Aorta (tissue), 5 donors: ENCODE data around the gene CLCN5. TPM values are rescaled to one million over a fixed set of nuclear protein-coding genes. Genes with fewer than 3 reads are reported as not detected.

Source experiments
- ATAC-seq: fragments of 200-7000 bp; cut with Tn5 transposase; one replicate; pipeline ENCODE4 v1.9.1; 2022; ENCODE audit warnings: moderate library complexity; ENCODE audit not compliant: low FRiP score
- DNase-seq, 2 donors: peaks; one replicate each; pipeline ENCODE4 v3.0.0-alpha.2; 2020
- H3K27ac ChIP-seq, 2 donors: one replicate each; pipeline ENCODE4 v1.5.1; 2013; ENCODE audit warnings: low read length in 2 of 2, mild to moderate bottlenecking in 2 of 2, moderate library complexity in 2 of 2, control low read depth in 1 of 2, inconsistent platforms in 1 of 2, low read depth in 1 of 2
- H3K27me3 ChIP-seq, 2 donors: one replicate each; pipeline ENCODE4 v1.6.1; 2013; ENCODE audit warnings: control low read depth in 1 of 2, low read length in 1 of 2, mild to moderate bottlenecking in 1 of 2, moderate library complexity in 1 of 2; ENCODE audit not compliant: insufficient read depth in 2 of 2, control insufficient read depth in 1 of 2
- H3K36me3 ChIP-seq, 2 donors: one replicate each; pipeline ENCODE4 v1.6.1; 2013; ENCODE audit warnings: control low read depth in 1 of 2, low read length in 1 of 2, mild to moderate bottlenecking in 1 of 2; ENCODE audit not compliant: insufficient read depth in 2 of 2, control insufficient read depth in 1 of 2
- H3K4me1 ChIP-seq, 2 donors: one replicate each; pipeline ENCODE4 v1.6.1; 2013; ENCODE audit warnings: low read length in 2 of 2, control low read depth in 1 of 2, mild to moderate bottlenecking in 1 of 2, moderate library complexity in 1 of 2; ENCODE audit not compliant: insufficient read depth in 2 of 2, control insufficient read depth in 1 of 2
- H3K4me3 ChIP-seq, 2 donors: one replicate each; pipeline ENCODE4 v1.5.1; 2013; ENCODE audit warnings: low read length in 2 of 2, control low read depth in 1 of 2, mild to moderate bottlenecking in 1 of 2
- H3K9me3 ChIP-seq: one replicate; pipeline ENCODE4 v1.6.1; 2013; ENCODE audit warnings: mild to moderate bottlenecking, low read length; ENCODE audit not compliant: control insufficient read depth
- WGBS, 2 donors: extraction: QIAGEN DNeasy Blood & Tissue Kit; methylation state at CpG; one replicate each; pipeline ENCODE4 v1.1.7; 2013; 5-methylcytosine and 5-hydroxymethylcytosine counted together
- intact Hi-C, 2 donors: fragments of 100-400 bp; cut with DNase I; formaldehyde crosslinking; loops; one replicate each; pipeline versions ENCODE4 v1.14.2 to v1.15.0; 2022
- polyA plus RNA-seq, 2 donors: library from polyadenylated mRNA; stranded (reverse); fragments of 200-250 nt; gene quantifications; one replicate each; pipeline ENCODE4 v1.2.3, GENCODE V29; 2013
- total RNA-seq, 2 donors: library from RNA; stranded (reverse); fragmentation: NEBNext Ultra II Directional; extraction: Animal tissue kit (Norgen Biotek cat#: 25700); gene quantifications; one replicate each; pipeline ENCODE4 v1.2.1, GENCODE V29; 2021
- donor health status: healthy with polysubstance abuse.
- donor health status: Bipolar disorder and iron deficiency.
- donor health status: DM: no; HTN: no; CAD: no.
- donor health status: DM: no; HTN: no; CAD: no.
- donor health status: DM: yes; HTN: yes; CAD: no.

CLCN5 gene
- total and polyA plus RNA-seq, 4 donors: 0.88 to 9.4 (median 2.9) TPM

GRCh38 chrX:49978176-49978575 is 55.8 kb downstream of the CLCN5 start:
- no peaks in the 10 kb centered on the region for H3K4me1 ChIP-seq
- H3K4me3 ChIP-seq: no peak overlapping the region
- DNase-seq (no peak), ATAC-seq (no peak)
- 67 to 92% methylated on average over 2 of the region's 2 CpGs for WGBS, 2 donors
- H3K27me3 ChIP-seq: no peaks in the 10 kb centered on the region
- no peaks in the 10 kb centered on the region for H3K9me3 ChIP-seq
- H3K27ac ChIP-seq: no peak overlapping the region
- no peaks in the 10 kb centered on the region for H3K36me3 ChIP-seq
- intact Hi-C loops: no loop called here

GRCh38 chrX:49986058-49986457 is 63.7 kb downstream of the CLCN5 start:
- no peaks in the 10 kb centered on the region for H3K27me3 ChIP-seq
- no peak for DNase-seq
- no peak for ATAC-seq
- H3K27ac ChIP-seq: no peak overlapping the region
- no peak overlapping the region for H3K4me3 ChIP-seq
- WGBS, 2 donors: 76 to 92% methylated on average over 3 of the region's 3 CpGs
- intact Hi-C loops: no loop called here
- no peaks in the 10 kb centered on the region for H3K36me3 ChIP-seq
- no peaks in the 10 kb centered on the region for H3K9me3 ChIP-seq
- H3K4me1 ChIP-seq: no peaks in the 10 kb centered on the region

- intact Hi-C loops: no loop called here
- H3K27me3 ChIP-seq: no peaks in the 10 kb centered on the region
- H3K4me1 ChIP-seq: no peaks in the 10 kb centered on the region
- no peaks in the 10 kb centered on the region for H3K36me3 ChIP-seq
- H3K9me3 ChIP-seq: no peaks in the 10 kb centered on the region
- no peak for ATAC-seq
- no peak for DNase-seq
- H3K4me3 ChIP-seq: no peak overlapping the region
- 74 to 83% methylated on average over 2 of the region's 2 CpGs for WGBS, 2 donors
- no peak overlapping the region for H3K27ac ChIP-seq
Measured at GRCh38 chrX:49987651-49988050, 65.3 kb downstream of the CLCN5 start.

- H3K9me3 ChIP-seq: no peaks in the 10 kb centered on the region
- no peaks in the 10 kb centered on the region for H3K36me3 ChIP-seq
- no peak overlapping the region for H3K4me3 ChIP-seq
- intact Hi-C loops: no loop called here
- DNase-seq (no peak), ATAC-seq (no peak)
- H3K4me1 ChIP-seq: no peaks in the 10 kb centered on the region
- WGBS, 2 donors: 66 to 70% methylated on average over 5 of the region's 5 CpGs
- no peak overlapping the region for H3K27ac ChIP-seq
- H3K27me3 ChIP-seq: no peaks in the 10 kb centered on the region
Measured at GRCh38 chrX:49988143-49988542, 65.7 kb downstream of the CLCN5 start.

- intact Hi-C loops: no loop called here
- H3K27me3 ChIP-seq: no peaks in the 10 kb centered on the region
- 47 to 78% methylated on average over 4 of the region's 4 CpGs for WGBS, 2 donors
- ATAC-seq (no peak), DNase-seq (no peak)
- H3K9me3 ChIP-seq: no peaks in the 10 kb centered on the region
- H3K4me3 ChIP-seq: no peak overlapping the region
- no peaks in the 10 kb centered on the region for H3K36me3 ChIP-seq
- H3K4me1 ChIP-seq: no peaks in the 10 kb centered on the region
- H3K27ac ChIP-seq: no peak overlapping the region
Measured at GRCh38 chrX:49991758-49992157, 69.4 kb downstream of the CLCN5 start.

- no peak overlapping the region for H3K4me3 ChIP-seq
- no peaks in the 10 kb centered on the region for H3K36me3 ChIP-seq
- WGBS, 2 donors: 69 to 90% methylated on average over 1 of the region's 1 CpG
- intact Hi-C loops: no loop called here
- ATAC-seq: no peak
- DNase-seq: no peak
- H3K9me3 ChIP-seq: no peaks in the 10 kb centered on the region
- no peak overlapping the region for H3K27ac ChIP-seq
- no peaks in the 10 kb centered on the region for H3K4me1 ChIP-seq
- no peaks in the 10 kb centered on the region for H3K27me3 ChIP-seq
Measured at GRCh38 chrX:49992853-49993252, 70.5 kb downstream of the CLCN5 start.

GRCh38 chrX:49993661-49994060 is 71.3 kb downstream of the CLCN5 start:
- H3K4me1 ChIP-seq: no peaks in the 10 kb centered on the region
- intact Hi-C loops: no loop called here
- ATAC-seq (no peak), DNase-seq (no peak)
- no peak overlapping the region for H3K4me3 ChIP-seq
- no peak overlapping the region for H3K27ac ChIP-seq
- H3K9me3 ChIP-seq: no peaks in the 10 kb centered on the region
- H3K36me3 ChIP-seq: no peaks in the 10 kb centered on the region
- 65 to 100% methylated on average over 1 of the region's 1 CpG for WGBS, 2 donors
- H3K27me3 ChIP-seq: no peaks in the 10 kb centered on the region

GRCh38 chrX:49995107-49995731 is 72.8 kb downstream of the CLCN5 start:
- H3K4me1 ChIP-seq: no peaks in the 10 kb centered on the region
- 61 to 62% methylated on average over 10 of the region's 10 CpGs for WGBS, 2 donors
- intact Hi-C loops: no loop called here
- no peaks in the 10 kb centered on the region for H3K36me3 ChIP-seq
- ATAC-seq (no peak), DNase-seq (no peak)
- no peak overlapping the region for H3K27ac ChIP-seq
- H3K27me3 ChIP-seq: no peaks in the 10 kb centered on the region
- H3K4me3 ChIP-seq: no peak overlapping the region
- H3K9me3 ChIP-seq: no peaks in the 10 kb centered on the region

GRCh38 chrX:49995795-49996455 is 73.5 kb downstream of the CLCN5 start:
- ATAC-seq (no peak), DNase-seq (no peak)
- Histone ChIP-seq H3K27ac (no peak overlapping the region), H3K27me3 (no peaks in the 10 kb centered on the region), H3K4me3 (no peak overlapping the region), H3K4me1 (no peaks in the 10 kb centered on the region), H3K36me3 (no peaks in the 10 kb centered on the region), H3K9me3 (no peaks in the 10 kb centered on the region)
- 43 to 53% methylated on average over 2 of the region's 2 CpGs for WGBS, 2 donors
- intact Hi-C loops: no loop called here
